ENCODE measurements around the gene AFTPH. TPM values are rescaled to one million over a fixed set of nuclear protein-coding genes. Genes with fewer than 3 reads are reported as not detected.

AFTPH gene
- total RNA-seq, 1 experiment from 2014 or later, result 18.8 TPM

- H3K4me3 ChIP-seq (ENCODE audit: low read depth, low read length, poor library complexity, severe bottlenecking), result no peak overlapping the region
- DNase-seq (ENCODE audit: low spot score), result no peak
- CTCF ChIA-PET, result no interaction called here
- no peaks in the 10 kb centered on the region for H3K9me3 ChIP-seq (ENCODE audit: low read depth, low read length, poor library complexity, severe bottlenecking)
- TF ChIP-seq, protein P1, sequence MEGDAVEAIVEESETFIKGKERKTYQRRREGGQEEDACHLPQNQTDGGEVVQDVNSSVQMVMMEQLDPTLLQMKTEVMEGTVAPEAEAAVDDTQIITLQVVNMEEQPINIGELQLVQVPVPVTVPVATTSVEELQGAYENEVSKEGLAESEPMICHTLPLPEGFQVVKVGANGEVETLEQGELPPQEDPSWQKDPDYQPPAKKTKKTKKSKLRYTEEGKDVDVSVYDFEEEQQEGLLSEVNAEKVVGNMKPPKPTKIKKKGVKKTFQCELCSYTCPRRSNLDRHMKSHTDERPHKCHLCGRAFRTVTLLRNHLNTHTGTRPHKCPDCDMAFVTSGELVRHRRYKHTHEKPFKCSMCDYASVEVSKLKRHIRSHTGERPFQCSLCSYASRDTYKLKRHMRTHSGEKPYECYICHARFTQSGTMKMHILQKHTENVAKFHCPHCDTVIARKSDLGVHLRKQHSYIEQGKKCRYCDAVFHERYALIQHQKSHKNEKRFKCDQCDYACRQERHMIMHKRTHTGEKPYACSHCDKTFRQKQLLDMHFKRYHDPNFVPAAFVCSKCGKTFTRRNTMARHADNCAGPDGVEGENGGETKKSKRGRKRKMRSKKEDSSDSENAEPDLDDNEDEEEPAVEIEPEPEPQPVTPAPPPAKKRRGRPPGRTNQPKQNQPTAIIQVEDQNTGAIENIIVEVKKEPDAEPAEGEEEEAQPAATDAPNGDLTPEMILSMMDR (conservative IDR thresholded peaks at IDR 0.05; ENCODE audit: low read depth, low read length), result no peak
- no peak for TF ChIP-seq EZH2 (IDR thresholded peaks at IDR 0.05; ENCODE audit: borderline replicate concordance, low read depth, low read length, poor library complexity, severe bottlenecking)
- H3K27ac ChIP-seq (ENCODE audit: low read depth, low read length, poor library complexity, severe bottlenecking), result no peak overlapping the region
- H3K27me3 ChIP-seq (replicated peaks; ENCODE audit: insufficient read depth, low read depth, low read length, poor library complexity), result no peaks in the 10 kb centered on the region
- H3K36me3 ChIP-seq (ENCODE audit: insufficient read depth, low read length, poor library complexity, severe bottlenecking), result no peaks in the 10 kb centered on the region
- POLR2A ChIA-PET (ENCODE audit: low non-redundant PET), result no interaction called here
- BruUV-seq (replicated peaks), result no TSS peak
- intact Hi-C loops (cut with micrococcal nuclease; ENCODE audit: unreplicated experiment), result no loop called here
- H3K4me1 ChIP-seq (ENCODE audit: insufficient read depth, low read length, poor library complexity, severe bottlenecking), result no peaks in the 10 kb centered on the region
These were observed 27.7 kb downstream of the AFTPH start for GRCh38 chr2:64551851-64552250.

- intact Hi-C loops (cut with micrococcal nuclease; ENCODE audit: unreplicated experiment), result no loop called here
- H3K27ac ChIP-seq (ENCODE audit: low read depth, low read length, poor library complexity, severe bottlenecking), result no peak overlapping the region
- H3K4me1 ChIP-seq (ENCODE audit: insufficient read depth, low read length, poor library complexity, severe bottlenecking), result no peaks in the 10 kb centered on the region
- H3K9me3 ChIP-seq (ENCODE audit: low read depth, low read length, poor library complexity, severe bottlenecking), result no peaks in the 10 kb centered on the region
- no peak for TF ChIP-seq EZH2 (IDR thresholded peaks at IDR 0.05; ENCODE audit: borderline replicate concordance, low read depth, low read length, poor library complexity, severe bottlenecking)
- TF ChIP-seq, protein P1 (conservative IDR thresholded peaks at IDR 0.05; ENCODE audit: low read depth, low read length), result no peak
- ChIA-PET CTCF (no interaction called here), POLR2A (ENCODE audit: low non-redundant PET) (no interaction called here)
- no peaks in the 10 kb centered on the region for H3K36me3 ChIP-seq (ENCODE audit: insufficient read depth, low read length, poor library complexity, severe bottlenecking)
- no peak overlapping the region for H3K4me3 ChIP-seq (ENCODE audit: low read depth, low read length, poor library complexity, severe bottlenecking)
- DNase-seq (ENCODE audit: low spot score), result no peak
- no TSS peak for BruUV-seq (replicated peaks)
- H3K27me3 ChIP-seq (replicated peaks; ENCODE audit: insufficient read depth, low read depth, low read length, poor library complexity), result no peaks in the 10 kb centered on the region
These were observed 30.0 kb downstream of the AFTPH start for GRCh38 chr2:64554117-64554516.

- no peaks in the 10 kb centered on the region for H3K27me3 ChIP-seq (replicated peaks; ENCODE audit: insufficient read depth, low read depth, low read length, poor library complexity)
- H3K4me1 ChIP-seq (ENCODE audit: insufficient read depth, low read length, poor library complexity, severe bottlenecking), result peaks cover 9% of the 10 kb centered on the region
- CTCF ChIA-PET, result no interaction called here
- intact Hi-C loops (cut with micrococcal nuclease; ENCODE audit: unreplicated experiment), result no loop called here
- H3K4me3 ChIP-seq (ENCODE audit: low read depth, low read length, poor library complexity, severe bottlenecking), result no peak overlapping the region
- H3K9me3 ChIP-seq (ENCODE audit: low read depth, low read length, poor library complexity, severe bottlenecking), result no peaks in the 10 kb centered on the region
- no peak overlapping the region for H3K27ac ChIP-seq (ENCODE audit: low read depth, low read length, poor library complexity, severe bottlenecking)
- H3K36me3 ChIP-seq (ENCODE audit: insufficient read depth, low read length, poor library complexity, severe bottlenecking), result no peaks in the 10 kb centered on the region
- POLR2A ChIA-PET (ENCODE audit: low non-redundant PET), result no interaction called here
- TF ChIP-seq EZH2 (IDR thresholded peaks at IDR 0.05; ENCODE audit: borderline replicate concordance, low read depth, low read length, poor library complexity, severe bottlenecking), result no peak
- TF ChIP-seq, protein P1 (conservative IDR thresholded peaks at IDR 0.05; ENCODE audit: low read depth, low read length), result no peak
- no peak for DNase-seq (ENCODE audit: low spot score)
- no TSS peak for BruUV-seq (replicated peaks)
These were observed 34.4 kb downstream of the AFTPH start for GRCh38 chr2:64558445-64559081.
